Large intestine (tissue), 3 donors: Measurements from ENCODE around the gene RASA3. TPM values are rescaled to one million over a fixed set of nuclear protein-coding genes. Genes with fewer than 3 reads are reported as not detected.

Experiments
- DNase-seq, 2 donors: peaks; one replicate each; pipeline versions ENCODE4 v3.0.0 to v3.0.0-alpha.2; 2013
- H3K27ac ChIP-seq: one replicate; pipeline ENCODE4 v1.5.1; 2013; ENCODE audit warnings: low read length
- H3K27me3 ChIP-seq: 2 replicates; pipeline ENCODE4 v1.6.1; 2013; ENCODE audit warnings: low read length; ENCODE audit not compliant: control insufficient read depth, insufficient read depth
- H3K36me3 ChIP-seq: 2 replicates; pipeline ENCODE4 v1.6.1; 2013; ENCODE audit warnings: low read length; ENCODE audit not compliant: control insufficient read depth, insufficient read depth
- H3K4me1 ChIP-seq: one replicate; pipeline ENCODE4 v1.6.1; 2013; ENCODE audit warnings: low read length; ENCODE audit not compliant: control insufficient read depth, insufficient read depth
- H3K4me3 ChIP-seq: one replicate; pipeline ENCODE4 v1.5.1; 2013; ENCODE audit warnings: low read length
- H3K9me3 ChIP-seq: one replicate; pipeline ENCODE4 v1.6.1; 2013; ENCODE audit warnings: mild to moderate bottlenecking, low read depth, low read length, moderate library complexity; ENCODE audit not compliant: control insufficient read depth
- WGBS: methylation state at CpG from one replicate; pipeline ENCODE4 v1.1.5; 2013; ENCODE audit warnings: low lambda C conversion rate; ENCODE audit not compliant: insufficient coverage; 5-methylcytosine and 5-hydroxymethylcytosine counted together
- polyA plus RNA-seq: library from polyadenylated mRNA; unstranded; fragments of 120-200 nt; gene quantifications from one replicate; pipeline ENCODE4 v1.2.1, GENCODE V29; 2013

Gene RASA3
- polyA plus RNA-seq, 1 donor, result 8.3 TPM

DNA sequence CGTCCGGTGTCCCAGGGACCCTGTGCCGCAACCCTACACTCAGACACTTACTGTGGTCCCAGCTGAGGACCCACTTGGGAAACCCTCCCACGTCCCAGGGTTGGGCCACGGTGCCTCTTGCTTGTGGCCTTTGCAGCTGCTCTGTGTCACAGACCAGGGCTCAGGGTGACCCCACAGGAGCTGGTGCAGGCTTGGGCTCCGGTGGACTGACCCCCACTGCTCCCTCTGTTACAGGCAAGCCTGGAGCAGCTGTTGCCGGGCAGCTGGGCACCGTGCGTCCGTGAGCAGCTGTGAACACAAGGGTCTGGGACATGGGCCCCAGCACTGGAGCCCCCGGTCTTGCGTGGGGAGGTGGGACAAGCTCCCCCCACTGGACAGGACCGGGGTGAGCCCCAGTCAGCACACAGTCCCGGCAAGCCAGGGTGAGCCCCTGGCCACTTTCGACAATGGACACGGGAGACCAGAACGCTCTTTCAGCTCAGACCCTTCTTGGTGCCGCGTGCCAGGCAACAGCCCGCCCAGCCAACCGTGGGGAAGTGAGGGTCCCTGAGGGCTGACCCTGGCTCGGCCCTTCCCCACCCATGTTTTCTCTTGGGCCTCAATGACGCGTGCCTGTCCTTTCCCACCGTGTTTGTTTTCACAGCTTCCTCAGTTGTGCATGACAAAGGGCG, 92.8 kb downstream of the RASA3 start:
- no peak overlapping the region for H3K4me3 ChIP-seq
- peaks cover 36% of the 10 kb centered on the region for H3K9me3 ChIP-seq
- no peak overlapping the region for H3K27ac ChIP-seq
- H3K4me1 ChIP-seq, result no peaks in the 10 kb centered on the region
- H3K36me3 ChIP-seq, result no peaks in the 10 kb centered on the region
- no peaks in the 10 kb centered on the region for H3K27me3 ChIP-seq
- DNase-seq, result no peak
- WGBS, result no CpG with 5 or more reads among the region's 26 CpGs

DNA sequence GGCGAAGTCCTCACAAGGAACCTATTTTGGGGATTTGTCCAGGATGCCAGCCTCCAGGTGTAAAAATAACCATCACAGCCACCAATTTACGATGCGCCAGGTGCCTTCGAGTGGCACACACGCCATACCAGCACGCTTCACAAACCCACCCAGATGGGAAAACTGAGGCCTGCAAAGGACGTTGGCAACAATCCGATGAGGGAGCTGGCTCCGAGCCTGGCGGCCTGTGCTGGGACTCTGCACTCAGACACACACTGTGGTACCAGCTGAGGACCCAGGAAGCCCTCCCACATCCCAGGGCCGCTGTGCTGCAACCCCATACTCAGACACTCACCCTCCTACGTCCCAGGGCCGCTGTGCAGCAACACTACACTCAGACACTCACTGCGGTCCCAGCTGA, 93.5 kb downstream of the RASA3 start:
- H3K27ac ChIP-seq, result no peak overlapping the region
- H3K9me3 ChIP-seq, result peaks cover 38% of the 10 kb centered on the region
- no CpG with 5 or more reads among the region's 14 CpGs for WGBS
- DNase-seq, result no peak
- no peaks in the 10 kb centered on the region for H3K27me3 ChIP-seq
- H3K4me3 ChIP-seq, result no peak overlapping the region
- no peaks in the 10 kb centered on the region for H3K4me1 ChIP-seq
- no peaks in the 10 kb centered on the region for H3K36me3 ChIP-seq

DNA sequence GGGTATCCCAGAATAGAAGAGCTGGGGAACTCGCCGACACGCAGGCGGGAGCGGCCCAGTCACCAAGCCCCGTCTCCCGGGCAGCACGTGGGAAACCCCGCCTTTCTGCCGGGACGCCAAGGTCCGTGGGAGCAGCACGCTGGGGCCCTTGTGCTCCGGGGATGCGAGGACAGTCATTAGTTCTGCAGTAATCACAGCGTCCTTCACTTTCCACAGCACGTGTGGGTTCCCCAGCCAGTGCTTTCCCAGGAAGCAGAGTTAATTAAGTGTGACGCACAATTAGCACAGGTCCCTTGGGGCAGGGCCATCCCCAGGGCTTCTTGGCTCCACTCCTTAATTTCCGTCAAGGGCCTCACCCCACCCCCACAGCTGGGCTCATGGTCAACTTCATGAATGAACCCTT, 94.2 kb downstream of the RASA3 start:
- Histone ChIP-seq H3K9me3 (peaks cover 42% of the 10 kb centered on the region), H3K27ac (no peak overlapping the region), H3K4me3 (no peak overlapping the region), H3K36me3 (no peaks in the 10 kb centered on the region), H3K4me1 (no peaks in the 10 kb centered on the region), H3K27me3 (no peaks in the 10 kb centered on the region)
- DNase-seq, result no peak
- WGBS, result no CpG with 5 or more reads among the region's 19 CpGs

DNA sequence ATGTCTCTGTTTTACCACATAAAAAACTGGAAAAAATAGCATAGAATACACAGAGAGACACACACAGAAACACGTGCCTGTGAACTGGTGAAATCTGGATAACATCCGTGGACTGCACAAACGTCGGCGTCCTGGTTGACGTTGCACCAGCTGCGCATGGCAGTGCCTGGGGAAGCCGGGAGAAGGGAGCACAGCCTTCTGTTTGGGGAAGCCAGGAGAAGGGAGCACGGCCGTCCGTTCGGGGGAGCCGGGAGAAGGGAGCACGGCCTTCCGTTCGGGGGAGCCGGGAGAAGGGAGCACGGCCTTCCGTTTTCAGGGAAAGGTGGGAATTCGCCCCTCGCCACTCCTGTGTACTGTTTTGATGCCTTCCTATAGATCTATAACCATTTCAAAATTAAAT, 94.7 kb downstream of the RASA3 start:
- Histone ChIP-seq H3K27me3 (no peaks in the 10 kb centered on the region), H3K4me1 (no peaks in the 10 kb centered on the region), H3K9me3 (peaks cover 42% of the 10 kb centered on the region), H3K27ac (no peak overlapping the region), H3K36me3 (no peaks in the 10 kb centered on the region), H3K4me3 (no peak overlapping the region)
- WGBS, result 100% methylated on average over 1 of the region's 21 CpGs
- no peak for DNase-seq

DNA sequence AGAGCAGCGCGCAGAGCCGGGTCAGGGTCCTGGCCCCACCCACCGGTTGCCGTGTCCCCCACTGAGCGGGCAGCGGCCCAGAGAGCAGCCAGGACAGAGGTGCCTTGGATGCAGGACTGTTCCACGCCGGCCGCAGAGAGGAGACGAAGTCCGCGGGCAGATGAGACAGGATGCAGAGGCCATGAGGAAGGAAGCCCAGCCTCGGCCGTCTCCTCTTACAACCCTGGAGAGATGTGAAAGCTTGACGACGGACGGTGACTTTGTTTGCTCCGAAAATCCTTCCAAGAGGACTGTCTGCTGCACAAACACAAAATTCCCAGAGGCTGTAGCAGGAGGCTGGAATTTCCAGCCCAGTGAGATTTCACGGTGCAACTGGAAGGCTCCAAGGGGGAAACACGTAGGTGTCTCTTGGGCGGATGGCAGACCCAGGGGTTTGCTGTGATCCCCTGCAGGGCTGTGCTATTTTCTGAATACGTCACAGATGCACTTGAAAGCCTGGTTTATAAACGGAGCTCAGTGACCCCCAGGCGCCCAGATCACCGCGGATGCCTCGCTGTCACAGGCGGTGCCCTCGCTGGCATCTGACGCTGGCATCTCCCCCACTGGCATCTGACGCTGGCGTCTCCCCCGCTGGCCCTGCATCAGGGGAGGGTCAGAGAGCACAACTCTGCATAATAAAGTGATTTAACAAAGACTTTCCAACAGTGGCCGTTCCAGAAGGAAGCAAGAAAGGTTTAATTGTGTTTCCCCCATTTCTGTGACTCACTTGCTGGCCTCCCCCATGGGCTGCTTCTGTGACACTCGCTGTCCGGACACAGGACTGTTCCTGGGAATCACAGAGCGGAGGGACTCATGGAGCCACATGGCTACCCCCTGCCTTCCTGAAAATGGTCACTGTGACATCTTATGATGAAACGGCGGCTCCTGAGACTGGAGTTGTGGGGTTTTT, 96.6 kb downstream of the RASA3 start:
- Histone ChIP-seq H3K36me3 (no peaks in the 10 kb centered on the region), H3K27me3 (no peaks in the 10 kb centered on the region), H3K4me1 (no peaks in the 10 kb centered on the region), H3K9me3 (peaks cover 37% of the 10 kb centered on the region), H3K27ac (no peak overlapping the region), H3K4me3 (no peak overlapping the region)
- WGBS, result no CpG with 5 or more reads among the region's 40 CpGs
- no peak for DNase-seq

DNA sequence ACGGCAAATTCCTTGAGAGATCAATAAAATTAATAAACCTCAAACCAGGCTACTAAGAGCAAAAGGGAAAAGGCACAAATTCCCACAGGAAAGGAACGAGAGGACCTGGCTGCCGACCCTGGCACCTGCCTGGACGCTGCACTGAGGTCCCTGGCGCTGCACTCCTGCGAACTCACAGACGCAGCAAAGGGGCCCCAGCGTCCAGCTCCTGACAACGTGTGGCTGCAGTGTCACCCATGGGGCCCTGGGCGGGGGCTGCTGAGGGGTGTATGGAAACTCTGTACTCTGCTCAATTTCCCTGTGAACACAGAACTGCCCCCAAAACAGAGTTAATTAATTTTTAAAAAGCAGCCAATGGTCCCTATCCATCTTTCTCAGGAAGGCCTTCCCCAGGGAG, 97.2 kb downstream of the RASA3 start:
- Histone ChIP-seq H3K27me3 (no peaks in the 10 kb centered on the region), H3K4me1 (no peaks in the 10 kb centered on the region), H3K36me3 (no peaks in the 10 kb centered on the region), H3K4me3 (no peak overlapping the region), H3K27ac (no peak overlapping the region), H3K9me3 (peaks cover 34% of the 10 kb centered on the region)
- no peak for DNase-seq
- WGBS, result no CpG with 5 or more reads among the region's 10 CpGs

DNA sequence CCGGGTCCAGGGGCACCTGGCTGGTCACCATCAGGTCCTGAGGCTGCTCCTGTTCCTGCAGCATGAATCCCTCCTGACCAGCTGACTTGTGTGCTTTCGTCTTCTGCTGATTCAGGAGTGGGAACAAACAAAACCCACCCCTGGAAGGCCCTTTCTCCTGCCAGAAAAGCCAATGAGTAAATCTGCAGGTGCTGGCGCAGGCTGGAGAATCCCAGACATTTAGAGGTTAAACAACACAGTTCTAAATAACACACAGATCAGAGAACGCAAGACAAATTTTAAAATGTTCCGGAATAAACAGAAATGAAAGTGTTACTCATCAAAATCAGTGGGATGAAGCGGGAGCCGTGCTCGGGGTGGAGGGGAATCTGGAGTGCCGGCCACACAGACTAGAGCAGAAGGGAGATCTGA, 97.9 kb downstream of the RASA3 start:
- Histone ChIP-seq H3K27ac (no peak overlapping the region), H3K27me3 (no peaks in the 10 kb centered on the region), H3K4me3 (no peak overlapping the region), H3K4me1 (no peaks in the 10 kb centered on the region), H3K36me3 (no peaks in the 10 kb centered on the region), H3K9me3 (peaks cover 33% of the 10 kb centered on the region)
- WGBS, result 90% methylated on average over 2 of the region's 9 CpGs
- no peak for DNase-seq

DNA sequence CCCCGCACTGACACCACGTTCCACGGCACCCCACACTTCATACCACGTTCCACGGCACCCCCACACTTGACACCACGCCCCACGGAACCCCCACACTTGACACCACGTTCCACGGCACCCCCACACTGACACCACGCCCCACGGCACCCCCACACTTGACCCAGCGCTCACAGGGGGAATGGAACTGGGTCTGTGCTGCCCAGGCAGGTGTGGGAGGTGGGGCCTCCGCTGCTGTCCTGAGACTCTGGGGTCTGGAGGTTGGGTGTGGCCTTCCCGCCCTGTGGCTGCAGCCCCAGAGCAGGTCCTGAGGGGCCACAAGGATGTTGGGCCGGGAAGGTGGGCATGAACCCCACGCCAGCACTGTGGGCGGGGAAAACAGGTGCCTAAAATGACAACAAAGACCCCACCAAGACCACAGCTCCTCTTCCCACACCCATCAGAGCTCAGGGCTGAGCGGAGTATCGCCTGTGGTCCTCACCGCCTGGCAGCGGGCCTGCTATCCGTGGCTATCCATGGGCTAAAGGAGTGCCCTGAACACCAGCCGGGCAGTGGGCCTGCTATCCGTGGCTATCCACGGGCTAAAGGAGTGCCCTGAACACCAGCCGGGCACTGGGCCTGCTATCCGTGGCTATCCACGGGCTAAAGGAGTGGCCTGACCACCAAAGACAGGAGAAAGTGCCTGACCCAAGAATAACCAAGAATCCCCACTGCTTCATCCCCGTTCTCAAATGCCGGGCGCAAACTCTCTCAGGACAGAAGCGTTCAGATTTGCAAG, 98.7 kb downstream of the RASA3 start:
- H3K36me3 ChIP-seq, result no peaks in the 10 kb centered on the region
- WGBS, result no CpG with 5 or more reads among the region's 32 CpGs
- no peak overlapping the region for H3K4me3 ChIP-seq
- H3K4me1 ChIP-seq, result no peaks in the 10 kb centered on the region
- peaks cover 25% of the 10 kb centered on the region for H3K9me3 ChIP-seq
- H3K27ac ChIP-seq, result no peak overlapping the region
- peak in 1 of 2 donors; percentile 27 for DNase-seq
- H3K27me3 ChIP-seq, result no peaks in the 10 kb centered on the region

DNA sequence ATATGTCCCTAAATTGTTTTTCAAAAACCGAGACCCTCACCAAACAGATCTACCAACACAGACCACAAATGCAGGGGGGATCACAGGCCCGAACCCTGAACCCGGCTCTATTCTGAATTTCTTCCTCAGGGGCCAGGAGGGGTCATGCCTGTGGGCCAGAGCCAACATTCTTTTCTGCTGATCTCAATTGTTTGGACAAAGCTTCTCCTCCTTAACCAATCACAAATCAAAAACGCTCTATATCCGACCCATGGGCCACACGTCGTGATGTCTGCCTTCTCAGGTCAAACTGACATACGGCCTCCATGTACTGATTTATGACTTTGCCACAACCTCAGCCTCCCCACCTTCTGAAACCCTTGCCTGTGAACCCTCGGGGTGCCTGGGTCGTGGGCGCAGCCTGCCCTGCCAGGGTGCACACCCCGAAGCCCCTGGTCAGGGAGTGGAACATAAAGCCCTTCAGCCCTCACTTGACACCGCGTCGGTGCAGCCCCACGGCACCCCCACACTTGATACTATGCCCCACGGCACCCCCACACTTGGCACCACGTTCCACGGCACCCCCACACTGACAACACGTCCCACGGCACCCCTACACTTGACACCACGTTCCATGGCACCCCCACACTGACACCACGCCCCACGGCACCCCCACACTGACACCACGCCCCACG, 100.2 kb downstream of the RASA3 start:
- H3K36me3 ChIP-seq, result no peaks in the 10 kb centered on the region
- WGBS, result no CpG with 5 or more reads among the region's 26 CpGs
- no peaks in the 10 kb centered on the region for H3K4me1 ChIP-seq
- H3K27ac ChIP-seq, result no peak overlapping the region
- H3K4me3 ChIP-seq, result no peak overlapping the region
- no peaks in the 10 kb centered on the region for H3K27me3 ChIP-seq
- H3K9me3 ChIP-seq, result peaks cover 17% of the 10 kb centered on the region
- DNase-seq, result peak in 1 of 2 donors; percentile 26

DNA sequence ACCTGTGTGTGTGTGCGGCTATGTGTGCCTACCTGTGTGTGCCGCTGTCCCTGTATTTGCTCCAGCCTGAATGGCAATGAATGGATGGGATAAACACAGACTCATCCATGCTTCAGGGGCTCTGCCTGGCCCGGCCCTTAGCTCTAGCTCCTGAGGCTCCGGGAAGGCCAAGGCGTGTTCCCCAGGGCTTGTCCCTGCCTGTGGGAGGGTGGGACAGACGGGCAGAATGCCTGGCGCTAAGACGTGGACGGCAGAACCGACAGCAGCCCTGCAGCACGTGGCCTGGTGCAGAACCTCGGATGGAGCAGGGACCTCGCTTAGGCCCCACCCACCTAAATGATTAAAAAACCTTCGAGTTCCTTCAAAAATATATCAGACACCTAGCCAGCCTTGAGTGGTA, 100.8 kb downstream of the RASA3 start:
- WGBS, result no CpG with 5 or more reads among the region's 14 CpGs
- Histone ChIP-seq H3K36me3 (peaks cover 2% of the 10 kb centered on the region), H3K4me1 (no peaks in the 10 kb centered on the region), H3K9me3 (peaks cover 17% of the 10 kb centered on the region), H3K27me3 (no peaks in the 10 kb centered on the region), H3K4me3 (no peak overlapping the region), H3K27ac (no peak overlapping the region)
- DNase-seq, result no peak
